Smooth muscle cell (in vitro differentiated cells): Measurements from ENCODE around the gene GALNT16. TPM values are rescaled to one million over a fixed set of nuclear protein-coding genes. Genes with fewer than 3 reads are reported as not detected.

Experiments used
- DNase-seq: peaks from one replicate; lab custom pipeline; 2025; ENCODE audit not compliant: unreplicated experiment; lab: John Stamatoyannopoulos, UW
- H2AFZ ChIP-seq: fragments of 200-600 bp; sonication (generic); 2 replicates; pipeline ENCODE4 v1.6.0; 2016; ENCODE audit warnings: antibody characterized with exemption, low read depth, mild to moderate bottlenecking
- H3F3A ChIP-seq: fragments of 200-600 bp; sonication (generic); 2 replicates; pipeline ENCODE4 v1.6.0; 2017; ENCODE audit warnings: antibody characterized with exemption, low read depth
- H3K27ac ChIP-seq: fragments of 200-600 bp; sonication (generic); 2 replicates; pipeline ENCODE4 v1.5.1; 2016; ENCODE audit warnings: low read depth, mild to moderate bottlenecking
- H3K27me3 ChIP-seq: fragments of 200-600 bp; sonication (generic); 2 replicates; pipeline ENCODE4 v1.6.1; 2016; ENCODE audit warnings: low read depth, mild to moderate bottlenecking
- H3K36me3 ChIP-seq: fragments of 200-600 bp; sonication (generic); 2 replicates; pipeline ENCODE4 v1.5.1; 2016; ENCODE audit warnings: low read depth
- H3K4me1 ChIP-seq: fragments of 200-600 bp; sonication (generic); 2 replicates; pipeline ENCODE4 v1.5.1; 2016; ENCODE audit warnings: low read depth
- H3K4me2 ChIP-seq: fragments of 200-600 bp; sonication (generic); 2 replicates; pipeline ENCODE4 v1.6.0; 2016; ENCODE audit warnings: mild to moderate bottlenecking
- H3K4me3 ChIP-seq: fragments of 200-600 bp; sonication (generic); 2 replicates; pipeline ENCODE4 v1.5.1; 2016; ENCODE audit warnings: mild to moderate bottlenecking
- H3K79me2 ChIP-seq: fragments of 200-600 bp; sonication (generic); 2 replicates; pipeline ENCODE4 v1.6.0; 2016; ENCODE audit warnings: low read depth, mild to moderate bottlenecking
- H3K9ac ChIP-seq: fragments of 200-600 bp; sonication (generic); 2 replicates; pipeline ENCODE4 v1.6.0; 2016; ENCODE audit warnings: low read depth
- H3K9me3 ChIP-seq: fragments of 200-600 bp; sonication (generic); replicated peaks from 2 replicates; pipeline ENCODE4 v1.5.1; 2016; ENCODE audit warnings: low read depth
- H4K20me1 ChIP-seq: fragments of 200-600 bp; sonication (generic); 2 replicates; pipeline ENCODE4 v1.6.0; 2016; ENCODE audit warnings: low read depth
- WGBS: methylation state at CpG from one replicate; pipeline ENCODE4 v1.1.7; 2016; ENCODE audit warnings: low lambda C conversion rate; 5-methylcytosine and 5-hydroxymethylcytosine counted together
- polyA plus RNA-seq: library from polyadenylated mRNA; unstranded; fragments of >200 nt; fragmentation: Nextera tagmentation; extraction: Ambion mirVana; gene quantifications from 2 replicates; pipeline ENCODE4 v1.2.1, GENCODE V29; 2016
- total RNA-seq: library from RNA; depleted of rRNA; stranded (reverse); fragments of >200 nt; gene quantifications from 2 replicates; pipeline ENCODE4 v1.2.3, GENCODE V29; 2014
- TF ChIP-seq, protein P1 (sequence below): fragments of 200-600 bp; sonication (generic); IDR thresholded peaks from 2 replicates; pipeline ENCODE4 v1.5.1; 2017; ENCODE audit warnings: borderline replicate concordance, mild to moderate bottlenecking, antibody characterized with exemption; ENCODE audit not compliant: insufficient read depth, poor library complexity, severe bottlenecking

The GALNT16 gene
- total and polyA plus RNA-seq, 2 experiments from 2014 or later = 0.54 to 4.7 TPM

- Histone ChIP-seq H3K9me3 (no peaks in the 10 kb centered on the region), H2AFZ (no peak overlapping the region), H4K20me1 (no peaks in the 10 kb centered on the region), H3K4me1 (no peaks in the 10 kb centered on the region), H3K9ac (no peak overlapping the region), H3K4me3 (no peak overlapping the region), H3K27me3 (peaks cover 53% of the 10 kb centered on the region), H3F3A (no peaks in the 10 kb centered on the region), H3K4me2 (no peak overlapping the region), H3K79me2 (no peaks in the 10 kb centered on the region), H3K27ac (no peak overlapping the region), H3K36me3 (no peaks in the 10 kb centered on the region)
- TF ChIP-seq, protein P1, sequence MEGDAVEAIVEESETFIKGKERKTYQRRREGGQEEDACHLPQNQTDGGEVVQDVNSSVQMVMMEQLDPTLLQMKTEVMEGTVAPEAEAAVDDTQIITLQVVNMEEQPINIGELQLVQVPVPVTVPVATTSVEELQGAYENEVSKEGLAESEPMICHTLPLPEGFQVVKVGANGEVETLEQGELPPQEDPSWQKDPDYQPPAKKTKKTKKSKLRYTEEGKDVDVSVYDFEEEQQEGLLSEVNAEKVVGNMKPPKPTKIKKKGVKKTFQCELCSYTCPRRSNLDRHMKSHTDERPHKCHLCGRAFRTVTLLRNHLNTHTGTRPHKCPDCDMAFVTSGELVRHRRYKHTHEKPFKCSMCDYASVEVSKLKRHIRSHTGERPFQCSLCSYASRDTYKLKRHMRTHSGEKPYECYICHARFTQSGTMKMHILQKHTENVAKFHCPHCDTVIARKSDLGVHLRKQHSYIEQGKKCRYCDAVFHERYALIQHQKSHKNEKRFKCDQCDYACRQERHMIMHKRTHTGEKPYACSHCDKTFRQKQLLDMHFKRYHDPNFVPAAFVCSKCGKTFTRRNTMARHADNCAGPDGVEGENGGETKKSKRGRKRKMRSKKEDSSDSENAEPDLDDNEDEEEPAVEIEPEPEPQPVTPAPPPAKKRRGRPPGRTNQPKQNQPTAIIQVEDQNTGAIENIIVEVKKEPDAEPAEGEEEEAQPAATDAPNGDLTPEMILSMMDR = no peak
- WGBS = 73% methylated on average over 4 of the region's 4 CpGs
- no peak for DNase-seq
Measured at GRCh38 chr14:69300601-69301221, 40.8 kb downstream of the GALNT16 start.

GRCh38 chr14:69303086-69303485, 43.1 kb downstream of the GALNT16 start:
- Histone ChIP-seq H3K79me2 (no peaks in the 10 kb centered on the region), H3K4me2 (no peak overlapping the region), H3K9ac (no peak overlapping the region), H3K4me1 (no peaks in the 10 kb centered on the region), H3K27me3 (peaks cover 63% of the 10 kb centered on the region), H4K20me1 (no peaks in the 10 kb centered on the region), H3K36me3 (no peaks in the 10 kb centered on the region), H3K27ac (no peak overlapping the region), H3K4me3 (no peak overlapping the region), H2AFZ (no peak overlapping the region), H3F3A (no peaks in the 10 kb centered on the region), H3K9me3 (no peaks in the 10 kb centered on the region)
- DNase-seq = no peak
- TF ChIP-seq, protein P1 = no peak
- 74% methylated on average over 2 of the region's 2 CpGs for WGBS

DNA sequence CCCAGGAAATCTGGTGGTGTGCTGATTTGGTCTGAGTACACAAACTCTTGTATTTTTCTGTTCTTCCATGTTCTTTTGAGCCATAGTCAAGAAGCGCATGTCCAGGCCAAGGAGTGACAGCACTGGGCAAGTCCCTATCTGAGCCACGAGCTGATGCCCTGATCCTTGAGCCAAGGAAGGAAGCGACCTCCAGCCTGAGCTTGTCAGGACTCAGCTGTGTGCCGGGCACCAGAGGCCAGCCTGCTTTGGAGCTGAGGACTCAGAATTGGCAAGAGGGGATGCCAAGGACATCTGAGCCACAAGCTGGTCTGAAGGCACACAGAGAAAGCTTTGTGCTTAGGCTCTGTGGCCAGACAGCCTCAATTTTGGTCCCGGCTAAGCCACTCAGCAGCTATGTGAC, 52.6 kb downstream of the GALNT16 start:
- WGBS = 94% methylated on average over 5 of the region's 5 CpGs
- H3K36me3 ChIP-seq = no peaks in the 10 kb centered on the region

More for the DNA sequence above, 52.6 kb downstream of the GALNT16 start:
- Histone ChIP-seq H3K9me3 (no peaks in the 10 kb centered on the region), H2AFZ (no peak overlapping the region), H3K4me2 (no peak overlapping the region), H3F3A (no peaks in the 10 kb centered on the region), H3K4me1 (peaks cover 5% of the 10 kb centered on the region), H4K20me1 (no peaks in the 10 kb centered on the region), H3K27me3 (peaks cover 32% of the 10 kb centered on the region), H3K79me2 (no peaks in the 10 kb centered on the region), H3K9ac (no peak overlapping the region), H3K4me3 (no peak overlapping the region), H3K27ac (no peak overlapping the region)
- TF ChIP-seq, protein P1 = no peak
- no peak for DNase-seq
